HL-60 (cell line): ENCODE data around the gene SUGP2.
A peak's percentile ranks its signal among the peaks of the same experiment; 100 is the strongest.

Experiments
- DNase-seq, 2 experiments: peaks; one replicate each; pipeline ENCODE4 v3.0.0-alpha.2; 2010 to 2020; ENCODE audit warnings: low read depth in 1 of 2, low spot score in 1 of 2
- H3K27ac ChIP-seq: fragments of 250-450 bp; sonication (Bioruptor Pico); replicated peaks from 2 replicates; pipeline ENCODE4 v1.5.1; 2020; ENCODE audit warnings: mild to moderate bottlenecking, moderate library complexity
- H3K27me3 ChIP-seq: fragments of 250-450 bp; sonication (Bioruptor Pico); 2 replicates; pipeline ENCODE4 v1.5.1; 2021; ENCODE audit warnings: mild to moderate bottlenecking, moderate library complexity; ENCODE audit not compliant: insufficient read depth, poor library complexity, severe bottlenecking
- H3K4me3 ChIP-seq: replicated peaks from 2 replicates; pipeline ENCODE4 v1.5.1; 2011; ENCODE audit warnings: mild to moderate bottlenecking, control low read depth, low read length; ENCODE audit not compliant: insufficient read depth
- CTCF ChIP-seq: IDR thresholded peaks from one replicate; pipeline ENCODE4 v1.5.1; 2011; ENCODE audit warnings: low read length, control low read depth, inconsistent platforms; ENCODE audit not compliant: insufficient read depth
- GABPA ChIP-seq: IDR thresholded peaks from 2 replicates; pipeline ENCODE4 v1.6.1; 2012; ENCODE audit warnings: low read depth
- POLR2AphosphoS5 ChIP-seq: IDR thresholded peaks from 2 replicates; pipeline ENCODE4 v1.6.1; 2012; ENCODE audit warnings: low read depth
- REST ChIP-seq: IDR thresholded peaks from 2 replicates; pipeline ENCODE4 v1.6.1; 2012; ENCODE audit warnings: low read depth; ENCODE audit not compliant: insufficient replicate concordance
- SPI1 ChIP-seq: IDR thresholded peaks from 2 replicates; pipeline ENCODE4 v1.6.1; 2012; ENCODE audit warnings: low read depth, mild to moderate bottlenecking, borderline replicate concordance

SUGP2 gene

GRCh38 chr19:18972851-18973250, 60.5 kb downstream of the SUGP2 start:
- TF ChIP-seq GABPA (no peak), SPI1 (no peak), POLR2AphosphoS5 (no peak; the same call in 1 of the 2 replicates), REST (no peak), CTCF (no peak)
- DNase-seq, result no peak
- Histone ChIP-seq H3K4me3 (no peak overlapping the region), H3K27ac (peak overlapping the region; percentile 98), H3K27me3 (no peaks in the 10 kb centered on the region)

GRCh38 chr19:18972301-18972811, 61.0 kb downstream of the SUGP2 start:
- DNase-seq, result peak; percentile 56 to 82
- H3K4me3 ChIP-seq, result no peak overlapping the region
- H3K27ac ChIP-seq, result peak overlapping the region; percentile 98

GRCh38 chr19:18969931-18970659, 63.2 kb downstream of the SUGP2 start:
- Histone ChIP-seq H3K27me3 (no peaks in the 10 kb centered on the region), H3K4me3 (no peak overlapping the region), H3K27ac (peak overlapping the region; percentile 98)
- DNase-seq, result no peak
- no peak for TF ChIP-seq SPI1
- no peak for TF ChIP-seq CTCF
- no peak for TF ChIP-seq POLR2AphosphoS5
- no peak for TF ChIP-seq GABPA
- TF ChIP-seq REST, result no peak

More at GRCh38 chr19:18972301-18972811, 61.0 kb downstream of the SUGP2 start:
- no peaks in the 10 kb centered on the region for H3K27me3 ChIP-seq
- TF ChIP-seq SPI1 (no peak), REST (peak; percentile 48)
